ENCODE results near the gene TDRD15. TPM values are rescaled to one million over a fixed set of nuclear protein-coding genes. Genes with fewer than 3 reads are reported as not detected.

Gene TDRD15
- total and polyA plus RNA-seq, 12 donors, result 0.11 TPM; not detected in 11

DNA sequence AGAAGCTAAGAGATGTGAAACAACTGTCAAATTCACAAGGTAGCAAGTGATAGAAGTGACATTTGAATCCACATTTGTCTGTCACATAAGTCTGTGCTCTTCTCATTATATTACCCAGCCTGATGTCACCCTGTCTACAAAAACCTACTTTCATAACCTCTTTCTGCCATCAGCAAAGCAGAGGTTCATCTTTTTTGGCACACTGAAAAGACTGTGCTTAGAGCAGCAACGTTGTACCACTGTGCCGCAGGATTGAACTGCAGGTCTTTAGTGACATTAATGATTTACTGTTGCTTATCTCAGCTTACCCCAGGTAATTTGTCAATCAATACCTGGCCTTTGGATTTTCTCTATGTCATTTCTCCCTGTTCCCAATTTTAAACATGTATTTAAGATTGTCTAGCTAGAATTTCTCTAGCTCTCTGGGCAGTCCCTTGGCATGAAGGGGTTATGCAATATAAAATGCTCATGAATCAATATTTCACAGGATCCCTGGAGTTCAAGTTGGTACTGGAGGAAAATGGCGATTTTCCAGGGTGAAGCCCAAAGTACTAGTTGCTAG lies 31.4 kb upstream of the TDRD15 start:
- WGBS, 4 donors, result 61 to 73% (median 65%) methylated on average over 3 of the region's 3 CpGs
- intact Hi-C loops (cut with DNase I), result no loop called here
- Histone ChIP-seq H3K27me3 (no peaks in the 10 kb centered on the region), H3K4me1 (replicated peaks in 1 of 2) (no peaks in the 10 kb centered on the region), H3K4me3 (no peak overlapping the region), H3K9me3 (replicated peaks in 1 of 3) (no peaks in the 10 kb centered on the region), H3K27ac (no peak overlapping the region), H3K36me3 (replicated peaks in 1 of 2) (no peaks in the 10 kb centered on the region)
- TF ChIP-seq CTCF (IDR thresholded peaks at IDR 0.05), result no peak
- no peak for TF ChIP-seq POLR2A (IDR thresholded peaks at IDR 0.05)
- DNase-seq, result no peak

GRCh38 chr2:21095178-21095577 lies 28.6 kb upstream of the TDRD15 start:
- Histone ChIP-seq H3K36me3 (replicated peaks in 1 of 2) (no peaks in the 10 kb centered on the region), H3K4me1 (replicated peaks in 1 of 2) (no peaks in the 10 kb centered on the region), H3K27me3 (no peaks in the 10 kb centered on the region), H3K9me3 (replicated peaks in 1 of 3) (no peaks in the 10 kb centered on the region), H3K27ac (no peak overlapping the region), H3K4me3 (no peak overlapping the region)
- WGBS, 4 donors, result 26 to 39% (median 35%) methylated on average over 1 of the region's 1 CpG
- intact Hi-C loops (cut with DNase I), result no loop called here
- TF ChIP-seq POLR2A (IDR thresholded peaks at IDR 0.05) (no peak), CTCF (IDR thresholded peaks at IDR 0.05) (no peak)
- DNase-seq, result no peak

- no peaks in the 10 kb centered on the region for H3K36me3 ChIP-seq (replicated peaks in 1 of 2)
- H3K4me1 ChIP-seq (replicated peaks in 1 of 2), result no peaks in the 10 kb centered on the region
- no peaks in the 10 kb centered on the region for H3K9me3 ChIP-seq (replicated peaks in 1 of 3)
- DNase-seq, result no peak
- intact Hi-C loops (cut with DNase I), result no loop called here
- TF ChIP-seq CTCF (IDR thresholded peaks at IDR 0.05), result no peak
- no peak for TF ChIP-seq POLR2A (IDR thresholded peaks at IDR 0.05)
- no peak overlapping the region for H3K27ac ChIP-seq
- 77 to 85% (median 80%) methylated on average over 3 of the region's 3 CpGs for WGBS, 4 donors
- H3K4me3 ChIP-seq, result no peak overlapping the region
- H3K27me3 ChIP-seq, result no peaks in the 10 kb centered on the region
Measured at GRCh38 chr2:21095714-21096113, 28.1 kb upstream of the TDRD15 start.

GRCh38 chr2:21096458-21096857 lies 27.3 kb upstream of the TDRD15 start:
- no peak for DNase-seq
- Histone ChIP-seq H3K27me3 (no peaks in the 10 kb centered on the region), H3K4me3 (no peak overlapping the region), H3K4me1 (replicated peaks in 1 of 2) (no peaks in the 10 kb centered on the region), H3K36me3 (replicated peaks in 1 of 2) (no peaks in the 10 kb centered on the region), H3K9me3 (replicated peaks in 1 of 3) (no peaks in the 10 kb centered on the region), H3K27ac (no peak overlapping the region)
- 80 to 100% (median 88%) methylated on average over 1 of the region's 1 CpG for WGBS, 4 donors
- intact Hi-C loops (cut with DNase I), result no loop called here
- TF ChIP-seq CTCF (IDR thresholded peaks at IDR 0.05) (no peak), POLR2A (IDR thresholded peaks at IDR 0.05) (no peak)
